IPS-18a (cell line): Measurements from ENCODE around the gene CLN6.
"Not testable (repeated sequence)": the region's sequence is repeated elsewhere in the genome, so short reads cannot be mapped to it uniquely, and the experiment has no call there.

Experiments
- H3K27ac ChIP-seq: one replicate; pipeline ENCODE4 v1.5.1; 2013; ENCODE audit warnings: low read length
- H3K27me3 ChIP-seq: one replicate; pipeline ENCODE4 v1.6.1; 2013; ENCODE audit warnings: mild to moderate bottlenecking, low read length; ENCODE audit not compliant: control insufficient read depth, insufficient read depth
- H3K36me3 ChIP-seq: one replicate; pipeline ENCODE4 v1.6.1; 2013; ENCODE audit warnings: low read depth, low read length; ENCODE audit not compliant: control insufficient read depth
- H3K4me1 ChIP-seq: one replicate; pipeline ENCODE4 v1.6.1; 2013; ENCODE audit warnings: low read depth, low read length; ENCODE audit not compliant: control insufficient read depth
- H3K4me3 ChIP-seq: one replicate; pipeline ENCODE4 v1.5.1; 2013; ENCODE audit warnings: low read length
- H3K9ac ChIP-seq: one replicate; pipeline ENCODE4 v1.6.1; 2013; ENCODE audit warnings: mild to moderate bottlenecking, low read length, moderate library complexity
- H3K9me3 ChIP-seq: one replicate; pipeline ENCODE4 v1.6.1; 2013; ENCODE audit warnings: low read depth, low read length; ENCODE audit not compliant: control insufficient read depth

CLN6 gene

GRCh38 chr15:68218847-68219798 is 10.4 kb downstream of the CLN6 start:
- Histone ChIP-seq H3K27ac (no peak overlapping the region), H3K36me3 (peaks cover 17% of the 10 kb centered on the region), H3K9me3 (no peaks in the 10 kb centered on the region), H3K27me3 (no peaks in the 10 kb centered on the region), H3K4me3 (no peak overlapping the region), H3K9ac (no peak overlapping the region), H3K4me1 (no peaks in the 10 kb centered on the region)

- no peaks in the 10 kb centered on the region for H3K4me1 ChIP-seq
Measured at GRCh38 chr15:68218331-68218730, 11.2 kb downstream of the CLN6 start.

GRCh38 chr15:68217341-68217740 is 12.2 kb downstream of the CLN6 start:
- H3K27ac ChIP-seq = no peak overlapping the region
- no peaks in the 10 kb centered on the region for H3K9me3 ChIP-seq
- H3K36me3 ChIP-seq = peaks cover 17% of the 10 kb centered on the region
- H3K9ac ChIP-seq = no peak overlapping the region
- no peaks in the 10 kb centered on the region for H3K27me3 ChIP-seq
- H3K4me1 ChIP-seq = no peaks in the 10 kb centered on the region
- H3K4me3 ChIP-seq = no peak overlapping the region

More at GRCh38 chr15:68218331-68218730, 11.2 kb downstream of the CLN6 start:
- Histone ChIP-seq H3K36me3 (peaks cover 17% of the 10 kb centered on the region), H3K4me3 (no peak overlapping the region), H3K27ac (no peak overlapping the region), H3K9me3 (no peaks in the 10 kb centered on the region), H3K27me3 (no peaks in the 10 kb centered on the region), H3K9ac (no peak overlapping the region)

- H3K4me1 ChIP-seq = peaks cover 7% of the 10 kb centered on the region
- peaks cover 17% of the 10 kb centered on the region for H3K36me3 ChIP-seq
- no peak overlapping the region for H3K9ac ChIP-seq
- no peak overlapping the region for H3K4me3 ChIP-seq
- H3K9me3 ChIP-seq = no peaks in the 10 kb centered on the region
- H3K27ac ChIP-seq = no peak overlapping the region
- H3K27me3 ChIP-seq = no peaks in the 10 kb centered on the region
Measured at GRCh38 chr15:68214838-68215254, 14.7 kb downstream of the CLN6 start.

- Histone ChIP-seq H3K27me3 (no peaks in the 10 kb centered on the region), H3K9me3 (no peaks in the 10 kb centered on the region), H3K36me3 (peaks cover 17% of the 10 kb centered on the region), H3K4me3 (no peak overlapping the region), H3K27ac (no peak overlapping the region), H3K9ac (no peak overlapping the region), H3K4me1 (peaks cover 7% of the 10 kb centered on the region)
Measured at GRCh38 chr15:68213991-68214837, 15.3 kb downstream of the CLN6 start.

- H3K27ac ChIP-seq, H3K9me3 ChIP-seq, H3K27me3 ChIP-seq, H3K4me3 ChIP-seq, H3K9ac ChIP-seq, H3K4me1 ChIP-seq: not testable (repeated sequence)
- peaks cover 13% of the 10 kb centered on the region for H3K36me3 ChIP-seq
Measured at GRCh38 chr15:68213491-68213845, 16.1 kb downstream of the CLN6 start.

- no peak overlapping the region for H3K27ac ChIP-seq
- no peaks in the 10 kb centered on the region for H3K27me3 ChIP-seq
- no peaks in the 10 kb centered on the region for H3K9me3 ChIP-seq
- no peaks in the 10 kb centered on the region for H3K36me3 ChIP-seq
- H3K4me3 ChIP-seq = no peak overlapping the region
- H3K4me1 ChIP-seq = peaks cover 8% of the 10 kb centered on the region
- H3K9ac ChIP-seq = no peak overlapping the region
Measured at GRCh38 chr15:68211656-68212320, 17.7 kb downstream of the CLN6 start.

GRCh38 chr15:68210821-68211655 is 18.5 kb downstream of the CLN6 start:
- no peaks in the 10 kb centered on the region for H3K36me3 ChIP-seq
- H3K4me3 ChIP-seq = no peak overlapping the region
- H3K27me3 ChIP-seq = no peaks in the 10 kb centered on the region
- no peak overlapping the region for H3K27ac ChIP-seq
- H3K4me1 ChIP-seq = peaks cover 16% of the 10 kb centered on the region
- H3K9me3 ChIP-seq = no peaks in the 10 kb centered on the region
- no peak overlapping the region for H3K9ac ChIP-seq

- H3K9me3 ChIP-seq = no peaks in the 10 kb centered on the region
- H3K36me3 ChIP-seq = no peaks in the 10 kb centered on the region
- no peak overlapping the region for H3K9ac ChIP-seq
Measured at GRCh38 chr15:68210409-68210756, 19.1 kb downstream of the CLN6 start.

GRCh38 chr15:68209735-68210408 is 19.7 kb downstream of the CLN6 start:
- Histone ChIP-seq H3K9ac (no peak overlapping the region), H3K27ac (no peak overlapping the region), H3K36me3 (no peaks in the 10 kb centered on the region), H3K27me3 (no peaks in the 10 kb centered on the region), H3K9me3 (no peaks in the 10 kb centered on the region), H3K4me1 (peaks cover 22% of the 10 kb centered on the region), H3K4me3 (no peak overlapping the region)

More at GRCh38 chr15:68210409-68210756, 19.1 kb downstream of the CLN6 start:
- Histone ChIP-seq H3K27ac (no peak overlapping the region), H3K4me3 (no peak overlapping the region), H3K4me1 (peaks cover 22% of the 10 kb centered on the region), H3K27me3 (no peaks in the 10 kb centered on the region)
